Measurements from ENCODE around the gene HMGB1.

HMGB1 gene

DNA sequence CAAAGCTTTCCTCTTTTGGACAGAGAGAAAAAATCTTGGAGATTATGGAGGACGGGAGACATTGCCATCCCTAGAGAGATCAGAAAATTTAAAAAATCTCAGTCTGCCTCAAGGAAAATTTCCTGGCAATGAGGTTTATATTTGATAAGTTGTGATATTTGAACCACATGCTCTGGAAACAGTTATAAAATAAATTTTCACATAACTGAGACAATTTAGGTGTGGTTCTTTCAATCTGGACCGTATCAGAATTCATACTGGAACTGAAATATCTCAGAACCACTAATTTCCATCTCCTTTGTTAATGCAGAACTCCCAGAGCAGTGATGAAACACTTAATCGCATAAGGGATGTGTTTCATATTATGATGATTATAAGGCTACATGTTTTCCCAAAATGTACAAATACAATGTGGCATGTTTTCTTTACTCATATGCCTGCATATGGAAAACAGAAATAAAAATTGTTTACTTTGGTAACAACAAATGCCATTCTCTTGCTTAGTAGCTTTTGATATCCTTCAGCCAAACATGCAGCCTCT is 29.8 kb downstream of the HMGB1 start:
- DNase-seq (ENCODE audit: low read depth in 2 of 2, low spot score in 1 of 2): no peak

DNA sequence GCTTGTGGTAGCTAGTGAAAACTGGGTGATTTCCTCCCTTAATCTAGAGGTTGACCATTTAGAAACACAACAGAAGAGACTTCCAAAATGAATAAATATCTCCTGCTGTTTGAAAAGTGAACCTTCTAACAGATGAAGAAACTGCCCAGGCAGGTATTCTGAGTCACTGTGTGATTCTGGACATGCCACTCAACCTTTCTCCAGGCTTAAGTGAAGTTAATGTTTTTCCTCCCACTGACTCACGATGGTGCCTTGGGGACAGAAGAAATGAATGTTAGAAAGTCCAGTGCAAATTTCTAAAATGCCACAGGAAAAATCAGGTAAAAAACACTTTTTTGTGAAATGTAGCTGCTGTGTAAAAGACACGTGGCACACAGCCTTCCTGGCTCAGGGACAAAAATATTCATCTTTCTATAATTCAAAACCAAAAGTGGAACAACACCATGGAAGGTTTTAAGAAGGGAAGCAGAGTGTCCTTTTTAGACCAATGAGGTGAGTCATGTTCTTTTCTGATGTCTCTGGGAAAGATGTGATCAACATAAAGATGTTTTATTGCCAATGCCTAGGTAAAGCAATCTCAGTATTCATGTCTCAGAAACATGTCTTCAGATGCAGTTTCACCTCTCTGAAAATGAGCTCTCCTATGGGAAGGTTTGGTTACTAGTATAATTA is 34.3 kb downstream of the HMGB1 start:
- DNase-seq (ENCODE audit: low read depth in 2 of 2, low spot score in 1 of 2): no peak

- peak in 1 of 2 donors; percentile 12 for DNase-seq (ENCODE audit: low read depth in 2 of 2, low spot score in 1 of 2)
Observed at GRCh38 chr13:30429721-30430694, 35.7 kb downstream of the HMGB1 start.

GRCh38 chr13:30429235-30429634 is 36.5 kb downstream of the HMGB1 start:
- DNase-seq (ENCODE audit: low read depth in 2 of 2, low spot score in 1 of 2): no peak

DNA sequence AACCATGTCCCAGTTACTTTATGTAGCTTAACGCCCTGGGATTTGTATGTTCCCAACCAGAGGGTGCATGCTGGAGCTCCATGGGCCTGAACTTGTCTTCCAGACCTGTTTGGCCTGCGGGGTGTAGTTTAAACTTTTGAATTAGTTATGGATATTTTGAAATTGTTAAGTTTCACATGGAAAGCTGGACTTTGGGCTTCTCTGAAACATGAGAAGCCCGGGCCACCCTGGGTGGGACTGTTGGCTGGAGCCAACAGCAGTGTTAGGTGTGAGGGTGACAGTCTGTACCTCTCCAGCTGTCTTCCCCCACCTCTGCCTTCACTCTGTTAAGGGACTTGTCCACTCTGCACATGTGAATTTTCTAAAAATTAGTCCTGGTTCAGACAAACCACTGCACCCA is 41.8 kb downstream of the HMGB1 start:
- DNase-seq (ENCODE audit: low read depth in 2 of 2, low spot score in 1 of 2): no peak

DNA sequence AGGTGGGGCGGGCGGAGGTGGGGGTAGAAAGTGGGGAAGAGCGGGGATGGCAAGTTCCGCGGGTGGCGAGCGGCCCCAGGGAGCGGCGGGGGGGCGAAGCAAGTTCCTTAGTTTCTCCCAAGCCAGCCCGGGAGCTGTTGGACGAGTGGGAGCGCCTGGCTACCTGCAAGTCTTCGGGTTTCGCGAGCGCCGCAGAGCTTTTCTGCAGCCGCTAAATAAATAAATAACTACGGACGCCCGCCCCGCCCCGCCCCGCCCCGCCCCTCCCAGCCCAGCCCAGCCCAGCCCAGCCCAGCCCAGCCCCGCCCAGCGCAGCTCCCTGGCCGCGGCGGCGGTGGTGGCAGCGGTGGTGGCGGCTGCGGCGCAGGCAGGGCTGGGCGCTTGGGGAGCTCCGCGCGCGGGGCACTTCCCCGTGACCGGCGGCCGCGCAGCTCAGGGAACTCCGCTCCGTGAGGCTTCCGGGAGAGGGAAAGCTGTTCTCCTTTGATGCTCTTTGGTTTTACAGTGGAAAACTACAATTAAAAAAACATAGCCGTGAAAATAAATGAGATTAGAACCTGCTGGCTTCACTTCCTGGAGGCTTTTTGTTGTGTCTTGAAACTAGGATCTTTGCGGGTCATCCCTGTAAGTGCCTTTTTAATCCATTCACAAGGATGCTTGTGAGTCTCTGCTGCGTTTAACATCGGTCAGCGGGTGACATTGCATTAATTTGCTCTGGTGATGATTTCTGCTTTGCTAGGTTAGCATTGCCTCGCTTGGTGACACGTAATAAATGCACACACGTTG is 43.5 kb downstream of the HMGB1 start, which contains the start of gene UBE2L5:
TSS of gene UBE2L5 (plus strand) at position 440 of the 786 bp plus-strand sequence. CDS start 5,498 bp downstream, outside the sequence.
- peak; percentile 15 to 23 for DNase-seq (ENCODE audit: low read depth in 2 of 2, low spot score in 1 of 2)

DNA sequence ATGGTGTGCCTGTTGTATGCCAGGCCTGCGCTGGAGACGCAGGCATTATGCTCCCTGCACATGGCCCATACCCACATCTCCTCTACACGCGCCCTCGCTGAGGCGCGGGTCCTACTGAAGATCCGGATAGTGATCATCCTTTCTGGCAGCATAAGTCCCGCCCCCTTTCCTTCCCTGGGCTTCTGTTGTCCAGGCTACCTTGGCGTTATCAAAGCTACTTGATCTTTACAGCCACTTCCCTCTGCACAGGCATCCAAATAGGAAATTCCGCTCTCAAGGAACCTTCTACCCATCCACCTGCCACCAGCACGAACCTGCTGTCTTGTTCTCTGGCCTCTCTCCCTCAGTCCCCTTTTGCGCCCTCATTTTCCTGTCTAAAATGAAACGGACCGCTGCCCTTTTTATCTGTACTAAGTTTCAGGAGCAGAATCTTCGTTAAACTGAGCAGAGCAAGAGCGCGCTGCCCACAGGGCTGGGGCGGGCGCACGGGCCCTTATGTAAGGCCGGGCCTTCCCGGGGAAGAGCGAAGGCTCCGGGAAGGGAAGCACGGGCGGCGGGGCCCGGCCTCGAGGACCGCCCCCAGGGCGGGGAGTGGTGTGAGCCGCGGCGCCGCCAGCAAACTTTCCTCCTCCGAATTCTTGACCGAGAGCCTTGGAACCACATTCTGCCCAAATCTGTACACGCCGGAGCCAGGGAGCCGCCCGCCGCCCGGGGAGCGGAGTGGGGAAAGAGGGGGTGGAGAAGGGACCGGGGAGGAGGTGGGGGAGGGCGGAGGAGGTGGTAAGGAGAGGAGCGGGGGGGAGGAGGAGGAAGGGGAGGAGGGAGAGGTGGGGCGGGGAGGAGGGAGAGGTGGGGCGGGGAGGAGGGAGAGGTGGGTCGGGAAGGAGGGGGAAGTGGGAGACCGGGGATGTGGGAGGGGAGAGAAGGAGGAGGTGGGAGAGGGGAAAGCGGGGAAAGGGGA is 44.4 kb downstream of the HMGB1 start:
- DNase-seq (ENCODE audit: low read depth in 2 of 2, low spot score in 1 of 2): peak in 1 of 2 donors; percentile 9

DNA sequence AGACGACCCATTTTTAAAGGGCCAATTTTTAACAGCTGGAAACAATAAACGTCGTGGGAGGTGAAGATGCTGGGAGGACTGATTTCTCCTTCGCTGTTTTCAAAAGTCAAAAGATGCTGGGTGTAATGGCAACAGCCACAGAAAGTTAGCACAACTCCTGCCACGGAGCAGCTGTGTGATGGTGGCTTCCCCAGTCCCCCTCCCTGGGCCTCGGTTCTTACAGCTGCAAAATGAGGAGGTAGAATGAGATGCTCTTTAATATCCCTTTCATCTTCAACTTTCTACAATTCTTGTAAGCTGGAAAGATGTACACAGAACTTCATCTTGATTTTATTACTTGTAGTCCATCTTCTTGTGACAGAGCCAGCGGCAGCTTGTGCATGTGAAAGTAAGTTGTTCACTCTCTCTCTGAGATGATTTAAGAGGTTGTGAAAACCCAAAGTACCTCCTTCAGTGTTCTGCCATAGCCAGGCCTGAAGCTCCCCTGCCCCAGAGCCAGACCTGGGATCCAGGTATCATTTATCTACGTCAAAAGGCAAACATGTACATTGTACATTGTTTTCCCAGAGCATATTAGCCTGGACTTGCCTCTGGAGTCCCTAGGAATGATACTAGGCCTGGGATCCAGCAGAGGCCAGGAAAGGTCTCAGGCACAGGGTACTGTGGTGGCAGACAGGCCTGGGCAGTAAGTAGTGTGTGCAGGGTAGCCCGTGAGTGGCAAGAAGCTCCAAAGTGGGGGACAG is 46.8 kb downstream of the HMGB1 start:
- DNase-seq (ENCODE audit: low read depth in 2 of 2, low spot score in 1 of 2): no peak

- DNase-seq (ENCODE audit: low read depth in 2 of 2, low spot score in 1 of 2): no peak
Observed at GRCh38 chr13:30418075-30418716, 47.5 kb downstream of the HMGB1 start.

- DNase-seq (ENCODE audit: low read depth in 2 of 2, low spot score in 1 of 2): no peak
Observed at GRCh38 chr13:30416471-30416870, 49.3 kb downstream of the HMGB1 start.

DNA sequence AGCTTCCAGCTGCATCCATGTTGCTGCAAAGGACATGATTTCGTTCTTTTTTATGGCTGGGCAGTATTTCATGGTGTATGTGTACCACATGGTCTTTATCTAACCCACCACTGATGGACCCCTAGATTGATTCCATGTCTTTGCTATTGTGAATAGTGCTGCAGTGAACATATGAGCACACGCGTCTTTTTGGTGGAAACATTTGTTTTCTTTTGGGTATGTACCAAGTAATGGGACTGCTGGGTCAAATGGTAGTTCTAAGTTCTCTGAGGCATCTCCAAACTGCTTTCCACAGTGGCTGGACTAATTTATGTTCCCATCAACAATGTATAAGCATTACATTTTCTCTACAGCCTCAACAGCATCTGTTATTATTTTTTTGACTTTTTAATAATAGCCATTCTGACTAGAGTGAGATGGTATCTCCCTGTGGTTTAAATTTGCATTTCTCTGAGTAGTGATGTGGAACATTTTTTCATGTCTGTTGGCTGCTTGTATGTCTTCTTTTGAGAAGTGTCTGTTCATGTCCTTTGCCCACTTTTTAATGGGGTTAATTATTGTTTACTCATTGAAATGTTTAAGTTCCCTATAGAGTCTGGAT is 50.2 kb downstream of the HMGB1 start:
- DNase-seq (ENCODE audit: low read depth in 2 of 2, low spot score in 1 of 2): no peak

GRCh38 chr13:30413842-30414241 is 51.9 kb downstream of the HMGB1 start:
- no peak for DNase-seq (ENCODE audit: low read depth in 2 of 2, low spot score in 1 of 2)

DNA sequence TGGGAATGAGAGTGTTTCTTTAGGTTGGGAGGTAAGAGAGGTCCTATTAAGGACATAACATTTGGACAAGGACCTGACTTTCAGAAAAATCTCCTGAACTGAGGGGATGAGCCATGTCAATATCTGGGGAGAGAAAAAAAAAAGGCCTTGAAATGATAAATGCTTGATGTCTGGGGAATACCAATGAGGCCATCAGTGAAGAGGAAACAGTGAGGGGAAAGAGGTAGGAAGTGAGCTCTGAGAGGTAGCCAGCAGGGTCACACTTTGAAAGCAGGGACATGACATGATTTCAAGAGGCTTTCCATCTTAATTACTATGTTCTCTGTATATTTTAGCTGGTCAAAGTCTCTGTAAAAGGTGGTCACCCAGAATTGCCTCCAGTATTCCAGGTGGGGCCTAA is 53.4 kb downstream of the HMGB1 start:
- DNase-seq (ENCODE audit: low read depth in 2 of 2, low spot score in 1 of 2): no peak

- no peak for DNase-seq (ENCODE audit: low read depth in 2 of 2, low spot score in 1 of 2)
Observed at GRCh38 chr13:30410705-30411125, 55.0 kb downstream of the HMGB1 start.

GRCh38 chr13:30409886-30410704 is 55.6 kb downstream of the HMGB1 start:
- no peak for DNase-seq (ENCODE audit: low read depth in 2 of 2, low spot score in 1 of 2)

DNA sequence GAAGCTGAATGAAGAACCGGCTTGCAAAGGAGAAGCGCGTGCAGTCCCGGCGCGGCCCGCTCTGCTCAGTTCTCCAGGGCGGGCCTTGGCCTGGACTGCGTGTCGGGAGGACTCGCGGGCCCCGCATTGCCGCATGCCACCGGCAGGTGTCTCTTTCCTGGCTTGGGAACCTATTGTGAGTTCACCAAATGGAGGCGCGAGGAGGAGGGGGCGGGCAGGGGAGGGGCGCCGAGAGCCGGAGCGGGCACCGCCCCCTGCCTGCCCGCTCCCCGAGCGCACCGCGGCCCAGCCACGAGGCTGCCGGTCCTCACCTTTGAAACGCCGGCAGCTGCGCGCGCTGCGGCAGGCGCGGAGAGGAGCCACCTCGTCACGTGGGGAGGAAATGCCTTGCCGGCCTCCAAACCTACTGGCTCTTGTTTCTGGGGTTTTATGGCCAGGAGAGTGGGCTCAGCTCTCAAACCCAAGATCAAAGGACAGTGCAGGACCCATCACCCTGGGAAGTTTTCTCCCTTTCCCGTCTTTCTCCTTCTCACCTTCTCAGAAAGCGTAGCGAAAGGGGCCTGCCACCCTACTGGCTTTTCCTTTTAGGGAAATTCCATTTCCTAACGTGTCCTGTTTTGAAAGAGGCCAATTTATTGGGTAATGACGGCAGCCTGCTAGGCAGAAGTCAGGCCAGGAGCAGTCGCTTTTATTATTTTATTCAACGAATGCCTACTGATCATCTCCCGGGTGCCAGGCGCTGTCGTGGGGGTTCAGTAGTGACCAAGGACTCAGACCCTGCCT is 57.2 kb downstream of the HMGB1 start:
- DNase-seq (ENCODE audit: low read depth in 2 of 2, low spot score in 1 of 2): peak; percentile 83 to 86
